GM03348 (cell line): Measurements from ENCODE around the gene ANKIB1.

Source experiments
- DNase-seq: peaks from one replicate; pipeline ENCODE4 v3.0.0; 2012; ENCODE audit warnings: low spot score

The ANKIB1 gene

DNA sequence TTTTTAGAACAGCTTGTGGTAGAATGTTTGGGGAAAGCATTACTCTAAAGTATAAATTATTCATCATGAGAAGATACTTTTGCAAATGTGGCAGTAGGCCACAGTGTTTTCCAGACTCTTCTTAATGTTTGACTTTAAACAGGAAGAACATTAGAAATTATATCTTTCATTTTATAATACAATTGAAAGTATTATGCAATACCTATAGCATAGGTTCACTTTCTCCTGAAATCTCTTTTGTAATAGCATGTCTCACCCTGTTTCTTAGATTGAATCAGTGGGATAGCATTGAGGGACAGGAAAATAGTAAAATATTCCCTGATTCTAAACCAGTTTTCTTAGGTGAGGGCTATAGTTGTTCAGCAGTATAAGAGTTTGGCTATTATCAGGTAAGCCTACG lies 23.1 kb downstream of the ANKIB1 start:
- no peak for DNase-seq

DNA sequence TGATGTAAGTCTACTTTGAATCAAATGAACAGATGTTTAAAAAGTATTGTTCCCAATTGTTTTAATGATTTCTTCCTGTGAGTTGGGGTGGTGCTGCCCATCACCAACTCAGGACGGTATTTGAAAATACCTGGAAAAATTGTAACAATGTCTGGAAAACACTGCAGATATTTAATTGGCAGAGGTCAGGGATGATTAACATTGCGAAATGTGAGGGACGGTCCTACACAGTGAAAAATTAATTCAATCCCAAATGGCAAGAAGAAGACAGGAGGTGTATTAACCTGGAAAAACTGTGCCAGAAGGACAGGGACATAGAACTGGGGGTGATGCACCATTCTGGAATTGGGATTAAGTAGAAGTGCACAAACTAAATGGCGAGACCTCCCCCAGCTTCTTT lies 29.6 kb downstream of the ANKIB1 start:
- no peak for DNase-seq

DNA sequence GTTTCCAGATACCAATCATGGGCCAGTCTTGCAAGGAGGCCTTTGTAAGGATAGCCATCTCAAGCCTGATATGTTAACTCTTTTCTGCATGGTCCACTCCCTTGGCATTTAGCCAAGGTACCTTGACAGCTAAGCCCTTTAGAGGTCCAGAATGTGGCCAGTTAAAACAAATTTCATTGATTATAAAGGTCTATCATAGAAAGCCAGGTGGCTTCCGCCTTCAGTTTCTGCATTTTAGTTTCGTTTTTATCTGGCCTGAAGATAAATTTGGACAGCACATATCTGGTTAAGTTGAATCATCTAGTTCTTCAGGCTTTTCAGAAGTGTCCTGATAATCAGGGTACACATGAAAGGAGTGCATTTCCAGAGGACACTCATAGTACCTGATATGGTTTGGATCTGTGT lies 30.7 kb downstream of the ANKIB1 start:
- no peak for DNase-seq

DNA sequence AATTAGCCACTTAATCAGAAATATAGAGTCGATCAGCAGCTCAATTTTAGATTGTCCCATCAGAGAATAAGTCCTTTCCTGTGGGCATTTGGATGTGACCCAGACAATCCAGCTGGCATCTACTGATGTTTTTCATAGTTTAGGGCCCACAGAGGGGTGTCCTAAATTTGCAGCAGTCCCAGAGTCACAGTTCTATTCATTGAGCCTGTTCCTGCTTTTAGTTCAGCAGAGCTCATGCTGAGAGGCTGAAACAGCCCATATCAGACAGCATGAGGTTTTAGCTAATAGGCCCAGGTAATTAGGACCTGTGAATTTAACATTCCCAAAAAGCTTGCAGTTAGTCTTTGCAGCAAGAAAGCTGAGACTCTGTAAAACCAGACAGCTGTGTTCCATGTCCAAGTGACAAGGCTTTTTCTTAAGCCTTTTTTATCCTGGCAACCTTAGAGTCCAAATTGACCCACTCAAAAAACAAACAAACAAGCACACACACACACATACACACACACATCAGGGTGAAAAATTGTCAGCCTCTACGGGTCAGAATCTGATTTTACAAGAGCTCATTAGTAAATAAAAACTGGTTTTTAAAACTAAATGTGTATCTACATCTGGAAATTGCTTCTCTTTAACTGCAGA lies 33.7 kb downstream of the ANKIB1 start:
- no peak for DNase-seq

DNA sequence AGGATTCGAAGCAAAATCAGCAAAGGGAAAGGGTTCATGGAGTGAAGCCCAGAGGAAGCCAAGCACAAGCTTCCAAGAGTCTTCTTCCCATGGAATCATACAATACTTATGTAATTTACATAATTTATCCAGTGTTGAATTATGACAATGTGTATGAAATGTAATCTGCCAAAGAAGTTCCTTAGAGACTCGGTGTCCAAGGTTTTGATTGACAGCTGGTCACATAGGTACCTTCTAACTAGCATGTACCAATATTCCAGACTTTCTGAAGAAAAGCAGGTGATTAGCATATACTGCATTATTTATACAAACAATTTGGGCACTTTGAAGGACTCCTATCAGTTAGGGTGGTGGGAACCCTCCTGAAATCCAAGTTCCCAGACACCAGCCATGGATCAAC lies 35.3 kb downstream of the ANKIB1 start:
- DNase-seq: no peak

DNA sequence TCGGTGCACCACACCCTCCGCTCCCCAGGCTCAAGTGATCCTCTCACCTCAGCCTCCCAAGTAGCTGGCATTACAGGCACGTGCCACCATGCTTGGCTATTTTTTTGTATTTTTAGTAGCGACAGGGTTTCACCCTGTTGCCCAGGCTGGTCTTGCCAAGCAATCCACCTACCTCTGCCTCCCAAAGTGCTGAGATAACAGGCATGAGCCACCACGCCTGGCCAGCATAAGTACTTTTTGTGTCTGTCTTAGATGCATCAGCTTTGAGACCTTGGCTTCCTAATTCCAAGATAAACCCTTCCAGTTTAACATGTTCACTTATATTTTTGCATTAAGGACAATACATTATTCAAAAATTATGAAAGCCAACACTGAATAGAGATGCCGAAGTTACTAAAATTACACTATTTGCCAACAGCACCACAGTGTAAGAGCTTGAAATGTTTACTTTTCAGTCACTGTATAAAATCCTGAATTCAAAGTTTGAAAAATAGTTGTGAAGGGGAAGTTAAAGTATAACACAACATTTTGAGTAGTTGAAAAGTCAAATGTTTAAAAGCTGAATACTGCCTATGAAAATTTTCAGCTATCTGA lies 36.5 kb downstream of the ANKIB1 start:
- DNase-seq: no peak

DNA sequence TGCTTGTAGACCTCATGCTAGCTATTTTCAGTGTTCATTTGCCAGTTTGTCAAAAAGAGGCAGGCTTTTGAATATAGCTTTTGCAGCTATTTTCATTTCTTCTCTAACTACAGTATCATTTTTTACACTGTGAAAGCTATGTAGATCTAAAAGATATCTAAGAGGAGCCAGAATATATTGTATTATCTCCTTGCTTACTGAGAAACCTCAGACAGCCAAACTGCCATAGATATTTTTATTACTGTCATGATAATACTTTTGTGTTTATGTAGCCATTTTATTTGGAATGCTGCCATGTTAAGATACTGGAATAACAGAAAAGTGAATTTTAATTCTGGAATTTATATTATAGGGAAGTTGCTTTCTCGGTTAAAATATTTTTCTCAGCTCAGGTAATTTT lies 37.2 kb downstream of the ANKIB1 start:
- no peak for DNase-seq

DNA sequence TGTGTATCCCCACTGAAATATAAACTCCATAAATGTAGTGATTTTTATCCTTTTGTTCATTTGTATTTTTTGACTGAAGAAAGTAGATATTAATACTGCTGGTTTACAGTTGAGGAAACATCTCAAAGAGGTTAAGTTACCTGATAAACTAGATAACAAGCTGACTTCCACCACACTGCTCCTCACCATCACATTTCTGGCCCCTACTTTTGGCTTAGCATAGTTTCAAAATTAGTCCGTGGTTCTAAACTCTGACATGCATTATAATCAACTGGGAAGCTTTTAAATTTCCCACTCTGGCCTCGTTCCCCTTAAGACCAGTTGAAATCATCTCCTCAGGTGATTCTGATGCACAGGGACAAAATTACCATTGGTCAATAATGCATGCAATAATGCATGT lies 43.5 kb downstream of the ANKIB1 start:
- no peak for DNase-seq

DNA sequence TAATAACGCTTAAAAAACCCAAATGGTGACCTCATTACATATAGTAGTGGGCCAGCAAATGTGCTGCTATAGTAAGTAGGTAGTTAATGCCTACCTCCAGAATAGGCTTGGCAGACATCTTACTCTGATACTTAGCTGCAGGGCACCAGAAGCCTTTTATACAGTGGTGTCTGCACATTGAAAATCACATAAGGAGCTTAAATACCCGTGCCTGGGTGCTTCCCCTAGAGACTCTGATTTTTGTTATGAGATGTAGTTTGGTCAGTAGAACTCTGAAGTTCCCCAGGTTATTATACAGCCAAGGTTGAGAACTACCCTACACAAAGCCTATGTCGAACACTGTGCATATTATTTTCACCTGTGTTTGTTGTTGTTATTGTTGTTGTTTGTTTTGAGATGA lies 47.2 kb downstream of the ANKIB1 start:
- no peak for DNase-seq

DNA sequence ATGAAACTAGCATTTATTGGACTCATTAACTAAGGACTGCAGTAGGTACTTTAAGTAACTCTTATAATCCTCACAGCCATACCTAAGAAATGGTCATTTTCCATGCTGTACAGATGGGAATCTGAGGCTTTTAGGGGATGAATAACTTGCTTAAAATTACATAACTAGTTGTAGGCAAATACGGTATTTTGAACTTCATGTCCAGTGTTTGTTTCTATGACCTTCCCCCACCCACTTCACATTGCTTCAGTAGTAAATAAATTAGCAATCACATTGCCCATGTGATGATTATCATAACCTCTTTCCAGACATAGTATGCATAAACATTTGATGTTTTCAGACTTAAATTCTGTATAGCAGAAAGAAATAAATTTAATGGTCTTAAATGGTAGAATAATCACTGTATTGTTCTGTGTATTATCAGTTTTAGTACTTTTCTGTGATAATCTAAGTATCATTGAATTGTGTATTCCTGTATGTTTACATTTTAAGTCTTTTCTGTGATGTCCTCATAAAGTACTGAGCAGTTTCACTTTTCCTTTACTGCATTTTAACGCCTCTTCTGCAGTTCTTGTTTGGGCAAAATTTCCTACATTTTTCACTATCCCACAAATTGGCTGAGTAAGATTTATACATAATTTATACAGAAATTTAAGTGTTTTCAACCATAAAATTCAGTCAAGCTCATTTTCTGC lies 48.3 kb downstream of the ANKIB1 start:
- DNase-seq: no peak

DNA sequence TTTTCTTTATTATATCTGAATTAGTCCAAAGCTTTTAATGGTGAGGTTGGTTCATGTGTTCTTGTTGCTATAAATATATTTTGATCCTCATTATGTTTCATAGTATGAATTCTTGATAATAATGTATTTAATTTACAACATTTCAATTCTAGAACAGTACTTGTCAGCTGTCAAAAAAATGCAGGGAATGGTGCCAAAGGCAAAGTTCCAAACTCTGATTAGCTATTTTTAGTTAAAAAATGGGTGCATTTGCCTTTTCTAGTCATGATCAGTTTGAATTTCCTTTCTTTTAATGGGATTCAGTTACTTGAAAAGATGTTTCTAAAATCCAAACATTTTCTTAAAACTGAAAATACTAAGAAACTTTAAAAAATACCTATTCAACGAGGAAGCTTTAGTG lies 49.6 kb downstream of the ANKIB1 start:
- DNase-seq: no peak

DNA sequence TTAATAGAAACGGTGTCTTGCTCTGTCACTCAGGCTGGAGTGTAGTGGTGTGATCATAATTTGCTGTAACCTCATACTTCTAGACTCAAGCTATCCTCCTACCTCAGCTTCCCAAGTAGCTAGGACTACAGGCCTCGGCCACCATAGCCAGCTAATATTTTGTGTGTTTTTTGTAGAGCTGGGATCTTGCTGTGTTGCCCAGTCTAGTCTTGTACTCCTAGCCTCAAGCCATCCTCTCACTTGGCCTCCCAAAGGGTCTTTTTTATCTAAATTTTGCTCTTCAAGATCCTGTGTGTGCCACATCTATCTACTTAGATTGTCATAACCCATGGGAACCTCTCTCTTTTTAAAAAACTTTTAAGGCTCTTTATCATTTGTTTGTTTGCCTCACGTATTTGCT lies 50.5 kb downstream of the ANKIB1 start:
- no peak for DNase-seq

DNA sequence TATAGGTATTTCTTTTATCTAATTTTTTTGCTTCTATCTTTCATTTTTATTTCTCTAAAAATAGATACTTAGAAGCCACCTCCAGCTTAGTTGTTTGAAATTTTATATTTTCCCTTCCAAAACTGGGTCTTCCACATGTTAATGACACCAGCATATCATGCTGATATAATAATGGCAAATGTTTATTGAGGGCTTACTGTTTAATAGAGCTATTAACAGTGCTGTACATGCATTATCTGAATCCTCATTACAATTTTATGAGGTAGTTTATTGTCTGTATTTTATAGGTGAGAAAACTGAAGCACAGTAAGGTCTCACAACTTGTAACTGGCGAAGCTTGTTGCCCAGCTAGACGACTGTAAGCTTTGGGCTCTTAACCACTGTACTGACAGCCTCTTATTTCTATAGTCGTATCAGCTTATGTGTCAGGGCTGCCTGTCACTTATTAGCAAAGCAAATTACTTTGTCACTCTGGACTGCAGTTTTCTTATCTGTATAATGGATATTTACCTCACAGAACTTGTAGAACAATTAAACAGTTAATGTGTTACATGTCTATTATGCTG lies 51.2 kb downstream of the ANKIB1 start:
- DNase-seq: no peak

DNA sequence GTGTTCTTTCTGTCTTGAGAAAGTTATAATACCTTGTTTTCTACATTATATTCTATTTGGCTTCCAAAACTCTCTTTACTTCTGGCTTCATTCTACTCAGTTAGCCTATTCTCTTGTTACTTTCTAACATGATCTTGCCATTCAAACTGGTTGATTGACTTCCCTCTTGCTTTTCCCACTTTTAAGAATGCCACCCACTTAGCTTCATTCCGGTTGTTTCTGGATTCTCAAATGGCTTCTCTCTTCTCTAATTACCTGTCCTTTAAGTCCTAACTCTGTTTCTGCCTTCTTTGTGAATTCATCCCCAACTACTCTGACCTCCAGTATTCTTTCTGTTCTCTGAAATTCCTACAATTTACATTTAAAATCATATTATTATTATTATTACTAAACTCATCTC lies 52.0 kb downstream of the ANKIB1 start:
- no peak for DNase-seq

DNA sequence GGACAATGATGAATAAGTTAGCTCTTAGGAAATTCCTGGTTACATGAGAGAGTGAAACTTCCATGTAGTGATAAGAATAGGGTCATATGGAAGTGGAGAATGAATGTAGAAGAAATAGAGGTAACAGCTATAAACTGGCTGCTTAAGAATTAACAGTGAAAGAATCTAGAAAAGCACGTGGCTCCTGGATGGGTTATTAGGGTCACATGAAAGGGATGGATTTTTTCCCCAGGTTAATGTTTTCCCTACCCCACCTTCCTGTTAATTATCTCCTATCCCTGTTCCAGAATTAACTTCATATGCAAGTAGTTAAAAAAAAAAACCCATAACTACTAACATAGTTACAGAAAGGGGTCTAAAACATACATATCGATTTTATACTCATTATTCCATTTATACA lies 58.0 kb downstream of the ANKIB1 start:
- no peak for DNase-seq

DNA sequence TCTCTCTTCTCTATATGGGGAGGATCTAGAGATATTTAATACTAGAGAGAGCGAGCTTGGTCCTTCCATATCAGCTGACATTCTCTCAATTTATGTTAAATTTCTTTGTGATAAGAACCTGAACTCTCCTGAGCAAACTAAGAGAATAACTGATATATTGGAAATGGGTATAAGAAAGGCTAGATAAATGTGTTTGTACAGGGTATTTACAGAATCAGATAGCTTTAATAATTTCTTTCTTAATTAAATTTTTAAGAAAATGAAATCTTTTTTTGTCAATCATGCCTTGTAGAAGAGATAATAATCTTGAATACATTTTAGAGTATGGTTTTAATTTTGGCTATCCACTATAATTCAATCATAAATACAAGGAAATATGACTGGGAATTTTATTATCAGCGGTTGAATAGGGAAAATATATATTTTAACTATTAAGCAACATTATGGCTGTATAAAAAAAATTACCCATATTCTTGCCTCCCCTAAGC lies 58.7 kb downstream of the ANKIB1 start:
- DNase-seq: no peak

DNA sequence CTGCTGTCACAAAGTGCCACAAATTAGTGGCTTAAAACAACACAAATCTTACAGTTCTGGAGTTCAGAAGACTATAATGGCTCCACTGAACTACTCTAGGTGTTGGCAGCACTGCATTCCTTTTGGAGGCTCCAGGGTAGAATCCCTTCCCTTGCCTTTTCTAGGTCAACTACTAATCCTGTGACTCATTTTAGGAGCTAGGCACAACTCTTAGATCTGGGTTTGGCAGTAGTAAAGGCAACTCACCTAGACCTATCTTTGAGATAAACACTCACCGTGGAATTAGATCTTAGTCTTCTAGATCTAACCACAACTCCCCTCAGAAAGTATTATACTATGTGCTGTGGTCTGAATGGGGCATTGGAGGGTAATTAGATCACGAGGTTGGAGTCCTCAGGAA lies 60.4 kb downstream of the ANKIB1 start:
- no peak for DNase-seq

DNA sequence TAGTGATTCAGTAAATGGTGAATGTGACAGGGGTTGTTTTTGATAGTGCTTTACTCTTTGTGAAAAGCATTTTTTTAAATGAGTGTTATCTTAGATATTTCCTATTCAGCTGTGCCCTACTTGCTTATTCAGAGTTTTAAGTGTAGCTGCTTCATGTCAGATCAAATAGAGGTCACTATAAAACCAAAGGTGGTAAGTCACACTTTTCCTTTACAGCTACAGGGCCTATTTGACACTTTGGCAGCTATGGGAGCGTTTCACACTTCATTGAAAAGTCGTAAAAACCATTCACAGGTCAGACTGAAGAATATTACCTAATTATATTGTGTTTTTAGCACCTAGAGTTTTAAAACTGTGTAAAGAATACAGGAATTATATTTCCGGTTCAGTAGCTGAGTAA lies 67.3 kb downstream of the ANKIB1 start:
- no peak for DNase-seq

DNA sequence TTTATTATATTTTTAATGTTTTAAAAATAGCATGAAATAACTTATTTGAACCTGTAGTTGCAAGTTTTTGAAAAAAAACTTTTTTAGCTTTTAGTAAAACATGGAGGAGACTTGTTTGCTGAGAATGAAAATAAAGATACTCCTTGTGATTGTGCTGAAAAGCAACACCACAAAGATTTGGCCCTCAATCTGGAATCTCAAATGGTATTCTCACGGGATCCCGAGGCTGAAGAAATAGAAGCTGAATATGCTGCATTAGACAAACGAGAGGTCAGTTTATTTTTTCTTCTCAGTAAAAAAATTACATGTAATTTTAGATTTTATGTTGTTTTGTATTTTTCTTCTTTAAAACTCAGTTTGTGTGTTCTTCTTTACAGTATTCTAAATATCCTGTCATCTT lies 73.5 kb downstream of the ANKIB1 start:
- DNase-seq: no peak

DNA sequence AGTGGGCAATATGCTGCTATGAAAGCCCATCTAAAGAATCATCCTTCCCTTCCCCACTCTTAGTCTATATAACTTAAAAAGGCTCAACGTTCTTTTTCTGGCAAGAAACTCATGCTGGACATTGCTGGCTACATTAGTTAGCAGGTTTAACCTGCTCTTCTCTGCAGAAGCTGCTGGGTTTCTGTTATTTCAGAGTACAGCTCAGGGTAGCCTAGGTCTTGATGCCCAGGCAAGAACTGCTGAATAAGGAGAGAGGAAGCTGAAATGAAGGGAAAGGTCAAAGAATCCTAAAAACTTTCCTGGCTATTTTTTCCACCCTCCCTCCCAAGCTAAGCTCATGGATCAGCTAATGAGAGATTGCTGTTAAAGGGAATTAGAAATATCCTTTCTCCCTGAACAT lies 79.4 kb downstream of the ANKIB1 start:
- no peak for DNase-seq

DNA sequence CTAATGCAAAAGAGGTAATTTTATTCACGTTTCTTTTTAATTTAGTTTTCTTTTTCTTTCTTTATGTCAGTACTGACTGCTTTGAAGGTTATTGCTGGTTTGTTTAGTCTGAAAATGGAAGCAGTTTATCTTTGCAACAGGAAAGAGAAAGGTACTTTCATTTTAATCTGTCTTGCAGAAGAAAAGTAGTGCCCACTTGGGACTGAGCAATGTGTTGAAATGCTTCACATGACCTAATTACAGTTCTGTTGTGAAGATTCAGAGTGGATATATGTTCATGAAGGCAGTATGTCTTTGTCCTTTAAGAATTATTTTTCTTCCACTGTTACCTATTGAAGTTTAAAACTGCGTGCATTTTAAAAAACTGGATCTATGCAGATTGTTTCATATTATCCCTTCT lies 80.1 kb downstream of the ANKIB1 start:
- DNase-seq: no peak

DNA sequence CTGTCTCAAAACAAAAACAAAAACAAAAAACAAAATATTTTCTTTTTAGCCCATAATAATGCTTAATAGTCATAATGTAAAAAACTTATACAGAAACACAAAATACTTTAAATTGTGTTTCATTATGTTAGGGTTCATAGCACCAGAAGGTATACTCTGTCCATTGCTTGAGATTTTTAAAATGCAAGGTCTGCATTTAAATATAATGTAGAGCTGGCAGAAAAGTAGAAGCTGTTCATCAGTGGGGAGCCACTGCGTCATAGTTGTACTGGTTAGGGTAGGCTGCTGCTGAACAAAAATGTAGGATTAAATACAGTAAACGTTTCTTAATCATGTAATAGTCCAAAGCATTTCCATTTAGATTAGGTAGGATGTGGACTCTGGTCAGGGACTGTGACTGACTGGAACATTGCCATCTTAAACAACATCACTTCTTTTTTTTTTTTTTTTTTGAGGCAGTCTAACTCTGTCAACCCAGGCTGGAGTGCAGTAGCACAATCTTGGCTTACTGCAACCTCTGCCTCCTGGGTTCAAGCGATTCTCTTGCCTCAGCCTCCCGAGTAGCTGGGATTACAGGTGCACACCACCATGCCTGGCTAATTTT lies 85.2 kb downstream of the ANKIB1 start:
- no peak for DNase-seq

DNA sequence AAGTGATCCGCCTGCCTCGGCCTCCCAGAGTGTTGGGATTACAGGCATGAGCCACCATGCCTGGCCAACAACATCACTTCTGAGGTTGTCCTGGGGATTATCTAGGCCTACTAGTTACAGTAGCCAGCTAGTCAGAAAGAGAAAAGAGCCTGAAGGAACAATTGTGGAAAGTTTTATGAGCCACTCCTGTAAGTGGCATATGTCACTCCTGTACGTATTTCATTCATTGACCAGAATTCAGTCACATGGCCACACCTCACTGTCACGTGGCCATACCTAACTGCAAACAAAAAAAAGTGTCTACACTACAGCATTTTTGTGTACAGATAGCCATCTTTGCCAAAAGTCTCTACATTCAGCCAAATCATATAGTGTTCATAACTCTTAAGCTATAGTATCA lies 85.7 kb downstream of the ANKIB1 start:
- no peak for DNase-seq
